Osteoblast (primary cell): Measurements from ENCODE around the gene PRKCA. TPM values are rescaled to one million over a fixed set of nuclear protein-coding genes. Genes with fewer than 3 reads are reported as not detected.

Experiments used
- DNase-seq: peaks from one replicate; pipeline ENCODE4 v3.0.0; 2011; ENCODE audit warnings: low spot score, mixed read lengths; ENCODE audit not compliant: insufficient read length; ENCODE audit errors: missing footprints
- H2AFZ ChIP-seq: 2 replicates; pipeline ENCODE4 v1.6.0; 2011; ENCODE audit warnings: mild to moderate bottlenecking, low read length
- H3K27ac ChIP-seq: 2 replicates; pipeline ENCODE4 v1.5.1; 2011; ENCODE audit warnings: mild to moderate bottlenecking, low read depth, low read length, moderate library complexity
- H3K27me3 ChIP-seq: 2 replicates; pipeline ENCODE4 v1.6.0; 2012; ENCODE audit warnings: mild to moderate bottlenecking, control low read depth, inconsistent platforms, low read length, moderate library complexity; ENCODE audit not compliant: insufficient read depth
- H3K36me3 ChIP-seq: 2 replicates; pipeline ENCODE4 v1.5.1; 2011; ENCODE audit warnings: mild to moderate bottlenecking, low read length, control low read depth, moderate library complexity; ENCODE audit not compliant: insufficient read depth
- H3K4me1 ChIP-seq: 2 replicates; pipeline ENCODE4 v1.5.1; 2011; ENCODE audit warnings: mild to moderate bottlenecking, low read length, control low read depth, moderate library complexity; ENCODE audit not compliant: insufficient read depth
- H3K4me2 ChIP-seq: 2 replicates; pipeline ENCODE4 v1.6.0; 2011; ENCODE audit warnings: mild to moderate bottlenecking, low read length; ENCODE audit not compliant: insufficient read depth
- H3K4me3 ChIP-seq: fragments of 200-600 bp; sonication (generic); 3 replicates; pipeline ENCODE4 v1.5.1; 2012; ENCODE audit warnings: mild to moderate bottlenecking, low read length, inconsistent platforms; ENCODE audit not compliant: insufficient read depth
- H3K79me2 ChIP-seq: 2 replicates; pipeline ENCODE4 v1.6.0; 2012; ENCODE audit warnings: mild to moderate bottlenecking, low read length, control low read depth, inconsistent platforms; ENCODE audit not compliant: insufficient read depth
- H3K9me3 ChIP-seq: 2 replicates; pipeline ENCODE4 v1.5.1; 2011; ENCODE audit warnings: low read depth, low read length, control low read depth
- H4K20me1 ChIP-seq: 2 replicates; pipeline ENCODE4 v1.6.0; 2012; ENCODE audit warnings: mild to moderate bottlenecking, low read length, control low read depth; ENCODE audit not compliant: insufficient read depth
- CTCF ChIP-seq: IDR thresholded peaks from 2 replicates; pipeline ENCODE4 v1.5.1; 2011; ENCODE audit warnings: mild to moderate bottlenecking, low read depth, low read length, moderate library complexity; ENCODE audit errors: extremely low read depth
- total RNA-seq: library from RNA; depleted of rRNA; stranded (reverse); fragments of >200 nt; gene quantifications from 2 replicates; pipeline ENCODE4 v1.2.3, GENCODE V29; 2012

The PRKCA gene
- total RNA-seq, 1 donor = 46.0 TPM

DNA sequence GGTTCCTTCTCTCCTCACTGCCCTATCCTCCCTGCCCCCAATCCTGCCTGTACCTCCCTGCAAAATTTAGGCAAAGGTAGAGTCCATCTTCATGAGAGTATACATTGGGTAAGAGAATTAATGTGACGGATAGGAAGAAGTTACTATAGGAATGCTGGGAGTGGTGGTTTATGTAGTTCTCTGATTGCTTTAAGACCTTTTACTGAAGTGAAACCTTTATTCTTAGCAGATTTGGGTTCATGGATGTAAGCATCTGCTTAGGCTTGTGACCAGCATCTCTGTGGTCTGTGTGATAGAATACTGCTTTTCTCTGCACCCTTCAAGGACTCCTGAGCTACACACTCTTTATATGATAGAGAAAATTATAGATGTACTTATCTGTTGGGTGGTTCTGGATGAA, 127.3 kb downstream of the PRKCA start:
- Histone ChIP-seq H3K27ac (no peak overlapping the region), H3K27me3 (no peaks in the 10 kb centered on the region), H3K4me1 (peaks cover 23% of the 10 kb centered on the region), H3K79me2 (peaks cover 98% of the 10 kb centered on the region), H3K4me3 (no peak overlapping the region), H3K36me3 (no peaks in the 10 kb centered on the region), H3K9me3 (no peaks in the 10 kb centered on the region), H4K20me1 (peaks cover 29% of the 10 kb centered on the region), H3K4me2 (no peak overlapping the region), H2AFZ (no peak overlapping the region)
- no peak for DNase-seq
- no peak for TF ChIP-seq CTCF

- H3K36me3 ChIP-seq = no peaks in the 10 kb centered on the region
- peak overlapping the region; percentile 67 for H3K4me2 ChIP-seq
- peaks cover 20% of the 10 kb centered on the region for H3K4me1 ChIP-seq
- H3K9me3 ChIP-seq = no peaks in the 10 kb centered on the region
- H3K27ac ChIP-seq = peak overlapping the region; percentile 64
- peaks cover 98% of the 10 kb centered on the region for H3K79me2 ChIP-seq
- no peak overlapping the region for H2AFZ ChIP-seq
- no peaks in the 10 kb centered on the region for H3K27me3 ChIP-seq
- peaks cover 41% of the 10 kb centered on the region for H4K20me1 ChIP-seq
- peak overlapping the region; percentile 25 for H3K4me3 ChIP-seq
- no peak for DNase-seq
- TF ChIP-seq CTCF = no peak
These were observed 128.7 kb downstream of the PRKCA start for GRCh38 chr17:66430846-66431795.

GRCh38 chr17:66431910-66432309, 129.5 kb downstream of the PRKCA start:
- no peak overlapping the region for H2AFZ ChIP-seq

More at GRCh38 chr17:66431910-66432309, 129.5 kb downstream of the PRKCA start:
- Histone ChIP-seq H3K79me2 (peaks cover 98% of the 10 kb centered on the region), H3K27ac (peak overlapping the region; percentile 64), H3K4me2 (peak overlapping the region; percentile 67), H4K20me1 (peaks cover 46% of the 10 kb centered on the region), H3K9me3 (no peaks in the 10 kb centered on the region), H3K36me3 (no peaks in the 10 kb centered on the region), H3K27me3 (no peaks in the 10 kb centered on the region), H3K4me3 (peak overlapping the region; percentile 25), H3K4me1 (peaks cover 20% of the 10 kb centered on the region)
- no peak for TF ChIP-seq CTCF
- peak; percentile 92 for DNase-seq
